GM23248 (cell line): ENCODE measurements around the gene ACP1. TPM values are rescaled to one million over a fixed set of nuclear protein-coding genes. Genes with fewer than 3 reads are reported as not detected.

Source experiments
- DNase-seq: peaks from one replicate; pipeline ENCODE4 v3.0.0-alpha.2; 2015
- H2AFZ ChIP-seq: fragments of 200-600 bp; sonication (generic); 2 replicates; pipeline ENCODE4 v1.6.1; 2016; ENCODE audit warnings: antibody characterized with exemption
- H3F3A ChIP-seq: fragments of 200-600 bp; sonication (generic); 2 replicates; pipeline ENCODE4 v1.6.1; 2016; ENCODE audit warnings: mild to moderate bottlenecking, antibody characterized with exemption, mixed run types; ENCODE audit not compliant: insufficient read depth
- H3K27ac ChIP-seq: fragments of 200-600 bp; sonication (generic); 2 replicates; pipeline ENCODE4 v1.5.1; 2016; ENCODE audit warnings: mild to moderate bottlenecking
- H3K27me3 ChIP-seq: fragments of 200-600 bp; sonication (generic); replicated peaks from 2 replicates; pipeline ENCODE4 v1.6.1; 2016; ENCODE audit warnings: mild to moderate bottlenecking; ENCODE audit not compliant: insufficient read depth
- H3K36me3 ChIP-seq: fragments of 200-600 bp; sonication (generic); 2 replicates; pipeline ENCODE4 v1.6.1; 2016; ENCODE audit warnings: low read depth, mild to moderate bottlenecking
- H3K4me1 ChIP-seq: fragments of 200-600 bp; sonication (generic); 2 replicates; pipeline ENCODE4 v1.6.1; 2016; ENCODE audit warnings: mild to moderate bottlenecking; ENCODE audit not compliant: insufficient read depth
- H3K4me2 ChIP-seq: fragments of 200-600 bp; sonication (generic); one replicate; pipeline ENCODE4 v1.6.1; 2016; ENCODE audit warnings: mild to moderate bottlenecking; ENCODE audit not compliant: unreplicated experiment
- H3K4me3 ChIP-seq: fragments of 200-600 bp; sonication (generic); 2 replicates; pipeline ENCODE4 v1.5.1; 2016; ENCODE audit warnings: mild to moderate bottlenecking
- H3K79me2 ChIP-seq: fragments of 200-600 bp; sonication (generic); 2 replicates; pipeline ENCODE4 v1.6.1; 2016; ENCODE audit warnings: mild to moderate bottlenecking; ENCODE audit not compliant: insufficient read depth
- H3K9ac ChIP-seq: fragments of 200-600 bp; sonication (generic); 2 replicates; pipeline ENCODE4 v1.6.1; 2016; ENCODE audit warnings: mild to moderate bottlenecking
- H3K9me2 ChIP-seq: fragments of 200-600 bp; sonication (generic); 2 replicates; pipeline ENCODE4 v1.6.1; 2016; ENCODE audit warnings: mixed run types, mild to moderate bottlenecking, moderate library complexity; ENCODE audit not compliant: insufficient read depth
- H3K9me3 ChIP-seq: fragments of 200-600 bp; sonication (generic); one replicate; pipeline ENCODE4 v1.6.1; 2017; ENCODE audit warnings: low read depth
- H4K20me1 ChIP-seq: fragments of 200-600 bp; sonication (generic); 2 replicates; pipeline ENCODE4 v1.6.0; 2016; ENCODE audit not compliant: insufficient read depth
- EZH2 ChIP-seq: fragments of 200-600 bp; sonication (generic); IDR thresholded peaks from 2 replicates; pipeline ENCODE4 v1.6.1; 2018; ENCODE audit warnings: antibody characterized with exemption, mild to moderate bottlenecking; ENCODE audit not compliant: insufficient read depth, poor library complexity, severe bottlenecking
- EZH2phosphoT487 ChIP-seq: fragments of 200-600 bp; sonication (generic); IDR thresholded peaks from 2 replicates; pipeline ENCODE4 v1.6.1; 2018; ENCODE audit warnings: antibody characterized with exemption, moderate library complexity, mild to moderate bottlenecking, low read depth; ENCODE audit not compliant: insufficient read depth
- WGBS, 2 experiments: methylation state at CpG; one replicate each; pipeline ENCODE4 v1.1.6; 2015 to 2017; ENCODE audit warnings: low lambda C conversion rate in 2 of 2, low coverage in 1 of 2; ENCODE audit errors: missing lambda C conversion rate in 2 of 2; 5-methylcytosine and 5-hydroxymethylcytosine counted together
- in situ Hi-C: fragments of 300-500 bp; cut with MboI; formaldehyde crosslinking; loops from 2 replicates; pipeline ENCODE4 v1.15.0; 2020
- polyA plus RNA-seq: library from polyadenylated mRNA; unstranded; fragments of >200 nt; fragmentation: Nextera tagmentation; extraction: Ambion mirVana; gene quantifications from 2 replicates; pipeline ENCODE4 v1.2.1, GENCODE V29; 2016
- total RNA-seq: library from RNA; depleted of rRNA; stranded (reverse); fragments of >200 nt; shearing (Covaris generic); gene quantifications from 2 replicates; pipeline ENCODE4 v1.2.3, GENCODE V29; 2014

The ACP1 gene
- total and polyA plus RNA-seq, 2 experiments from 2014 or later, result 116 to 156 TPM

DNA sequence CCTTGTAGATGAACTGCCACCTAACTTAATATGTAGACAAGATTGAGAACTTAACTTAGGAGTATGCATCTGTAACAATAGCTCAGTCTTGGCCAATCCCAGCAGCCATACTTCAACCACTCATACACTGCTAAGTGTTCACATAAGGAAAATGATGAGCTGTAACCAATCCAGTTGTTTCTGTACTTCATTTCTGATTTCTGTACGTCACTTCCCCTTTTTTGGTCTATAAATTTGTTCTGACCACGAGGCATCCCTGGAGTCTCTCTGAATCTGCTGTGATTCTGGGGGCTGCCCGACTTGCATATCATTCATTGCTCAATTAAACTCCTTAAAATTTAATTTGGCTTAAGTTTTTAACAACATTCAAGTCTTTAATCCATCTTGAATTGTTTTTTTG is 7.3 kb upstream of the ACP1 start:
- no peak overlapping the region for H3K9ac ChIP-seq
- H3K36me3 ChIP-seq, result 0 out of 2 replicates have a peak, but pooled peaks cover 8% of the 10 kb centered on the region
- 0 out of 2 replicates have a peak, but pooled peaks cover 4% of the 10 kb centered on the region for H3K79me2 ChIP-seq
- H3K27ac ChIP-seq, result no peak overlapping the region
- no peaks in the 10 kb centered on the region for H3K4me1 ChIP-seq
- H3K27me3 ChIP-seq, result no peaks in the 10 kb centered on the region
- no peaks in the 10 kb centered on the region for H3K9me3 ChIP-seq
- no peak overlapping the region for H3K4me3 ChIP-seq
- H3K9me2 ChIP-seq, result no peaks in the 10 kb centered on the region
- no peaks in the 10 kb centered on the region for H4K20me1 ChIP-seq
- no peak overlapping the region for H2AFZ ChIP-seq
- H3F3A ChIP-seq, result no peaks in the 10 kb centered on the region
- DNase-seq, result no peak
- no peak overlapping the region for H3K4me2 ChIP-seq
- TF ChIP-seq EZH2phosphoT487 (no peak), EZH2 (no peak)
- 93 to 99% methylated on average over 3 of the region's 3 CpGs for WGBS, 2 experiments
- in situ Hi-C loops, result no loop called here

DNA sequence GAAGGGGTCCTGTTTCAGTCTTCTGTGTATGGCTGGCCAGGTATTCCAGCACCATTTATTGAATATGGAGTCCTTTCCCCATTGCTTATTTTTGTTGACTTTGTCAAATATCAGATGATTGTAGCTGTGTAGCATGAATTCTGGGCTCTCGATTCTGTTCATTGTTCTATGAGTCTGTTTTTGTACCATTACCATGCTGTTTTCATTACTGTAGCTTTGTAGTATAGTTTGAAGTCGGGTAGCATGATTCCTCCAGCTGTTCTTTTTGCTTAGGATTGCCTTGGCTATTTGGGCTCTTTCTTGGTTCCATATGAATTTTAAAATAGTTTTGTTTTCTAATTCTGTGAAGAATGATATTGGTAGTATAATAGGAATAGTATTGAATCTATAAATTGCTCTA is 6.9 kb upstream of the ACP1 start:
- Histone ChIP-seq H3K79me2 (0 out of 2 replicates have a peak, but pooled peaks cover 4% of the 10 kb centered on the region), H3F3A (no peaks in the 10 kb centered on the region), H3K4me3 (no peak overlapping the region), H3K9me3 (no peaks in the 10 kb centered on the region), H3K27ac (no peak overlapping the region), H2AFZ (no peak overlapping the region), H3K27me3 (no peaks in the 10 kb centered on the region), H3K9ac (no peak overlapping the region), H3K4me1 (no peaks in the 10 kb centered on the region), H3K4me2 (no peak overlapping the region), H3K9me2 (no peaks in the 10 kb centered on the region), H4K20me1 (no peaks in the 10 kb centered on the region), H3K36me3 (0 out of 2 replicates have a peak, but pooled peaks cover 8% of the 10 kb centered on the region)
- 96 to 97% methylated on average over 2 of the region's 2 CpGs for WGBS, 2 experiments
- in situ Hi-C loops, result no loop called here
- no peak for DNase-seq
- TF ChIP-seq EZH2phosphoT487 (no peak), EZH2 (no peak)

DNA sequence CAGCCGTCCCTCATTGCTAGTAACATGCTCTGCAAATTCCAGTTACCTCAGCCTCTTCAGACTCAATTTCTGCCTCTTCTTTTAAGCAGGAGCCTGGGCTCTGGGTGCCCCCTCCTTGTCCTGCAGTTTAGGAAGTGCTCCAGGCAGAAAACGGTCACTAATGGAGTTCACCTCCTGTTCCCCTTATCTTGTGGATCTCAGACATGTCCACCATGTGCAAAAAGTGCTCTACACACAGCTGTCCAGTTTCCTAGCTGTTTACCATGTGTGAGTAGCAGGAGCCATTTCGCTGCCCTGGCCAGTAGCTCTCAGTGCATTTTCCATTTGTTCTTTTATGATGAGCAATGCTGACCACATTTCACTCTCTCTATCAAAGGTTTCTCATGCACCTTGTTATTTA is 5.8 kb upstream of the ACP1 start:
- TF ChIP-seq EZH2 (no peak), EZH2phosphoT487 (no peak)
- in situ Hi-C loops, result no loop called here

DNA sequence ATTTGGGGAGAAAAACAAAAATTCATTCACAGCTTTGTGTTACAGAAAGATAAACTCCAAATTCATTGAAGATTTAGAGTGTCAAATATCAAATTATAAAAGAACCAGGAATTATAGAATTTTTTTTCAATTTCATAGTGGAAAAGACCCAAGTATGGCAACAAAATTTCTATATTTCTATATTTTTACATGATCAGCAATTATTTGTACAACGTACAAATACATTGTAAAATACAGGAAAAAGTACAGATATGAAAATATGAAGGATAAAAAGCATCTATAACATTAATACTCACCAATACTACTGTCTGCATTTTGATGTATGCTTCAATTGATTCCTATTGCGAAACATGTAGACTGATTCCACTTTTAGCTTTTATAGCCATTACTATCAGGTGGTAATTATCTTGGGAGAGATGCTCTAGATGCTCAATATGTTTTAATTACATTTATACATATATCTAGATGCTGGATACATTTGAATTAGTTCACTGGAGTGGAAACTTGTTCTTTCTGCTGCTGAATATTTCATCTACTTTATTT is 4.9 kb upstream of the ACP1 start:
- H3K27me3 ChIP-seq, result no peaks in the 10 kb centered on the region
- no peak overlapping the region for H3K4me3 ChIP-seq
- DNase-seq, result no peak
- no peaks in the 10 kb centered on the region for H3K9me3 ChIP-seq
- H3K79me2 ChIP-seq, result peaks cover 18% of the 10 kb centered on the region
- TF ChIP-seq EZH2phosphoT487 (no peak), EZH2 (no peak)
- in situ Hi-C loops, result no loop called here
- H3F3A ChIP-seq, result no peaks in the 10 kb centered on the region
- H3K36me3 ChIP-seq, result 0 out of 2 replicates have a peak, but pooled peaks cover 8% of the 10 kb centered on the region
- H3K9ac ChIP-seq, result no peak overlapping the region
- 97 to 100% methylated on average over 2 of the region's 2 CpGs for WGBS, 2 experiments
- H3K27ac ChIP-seq, result no peak overlapping the region
- no peak overlapping the region for H2AFZ ChIP-seq
- no peak overlapping the region for H3K4me2 ChIP-seq
- no peaks in the 10 kb centered on the region for H4K20me1 ChIP-seq
- H3K9me2 ChIP-seq, result no peaks in the 10 kb centered on the region
- no peaks in the 10 kb centered on the region for H3K4me1 ChIP-seq

More for the DNA sequence above, 5.8 kb upstream of the ACP1 start:
- 0 out of 2 replicates have a peak, but pooled peaks cover 8% of the 10 kb centered on the region for H3K36me3 ChIP-seq
- DNase-seq, result no peak
- H3K4me1 ChIP-seq, result no peaks in the 10 kb centered on the region
- H3F3A ChIP-seq, result no peaks in the 10 kb centered on the region
- peaks cover 14% of the 10 kb centered on the region; the same call in 1 of the 2 replicates for H3K79me2 ChIP-seq
- H3K9me2 ChIP-seq, result no peaks in the 10 kb centered on the region
- H3K4me2 ChIP-seq, result no peak overlapping the region
- no peak overlapping the region for H2AFZ ChIP-seq
- H3K9ac ChIP-seq, result no peak overlapping the region
- H4K20me1 ChIP-seq, result no peaks in the 10 kb centered on the region
- no peak overlapping the region for H3K27ac ChIP-seq
- H3K9me3 ChIP-seq, result no peaks in the 10 kb centered on the region
- no peak overlapping the region for H3K4me3 ChIP-seq
- no peaks in the 10 kb centered on the region for H3K27me3 ChIP-seq
- 89 to 99% methylated on average over 3 of the region's 3 CpGs for WGBS, 2 experiments
